WTC11 (cell line): ENCODE data around the gene UTS2B. TPM values are rescaled to one million over a fixed set of nuclear protein-coding genes. Genes with fewer than 3 reads are reported as not detected.

Experiments used
- ATAC-seq: fragments of 200-7000 bp; cut with Tn5 transposase; 2 replicates; pipeline ENCODE4 v1.10.0; 2021; ENCODE audit warnings: mild to moderate bottlenecking, moderate library complexity
- CTCF ChIA-PET: fragments of 300-600 bp; sonication (Branson Sonifier 250); formaldehyde crosslinking; loops from one replicate; lab custom pipeline; 2021; ENCODE audit warnings: antibody characterized with exemption; lab: Charles Lee
- POLR2A ChIA-PET: fragments of 350-600 bp; sonication (Branson Sonifier 250); formaldehyde crosslinking; loops from one replicate; lab custom pipeline; 2021; ENCODE audit warnings: antibody characterized with exemption; lab: Charles Lee
- DNase-seq: peaks from one replicate; pipeline ENCODE4 v3.0.0; 2021; ENCODE audit warnings: low spot score
- H3K27ac Mint-ChIP-seq: 2 replicates; pipeline ENCODE4 v1.8.0; 2021; ENCODE audit warnings: mixed read lengths
- H3K27me3 Mint-ChIP-seq: 2 replicates; pipeline ENCODE4 v1.8.0; 2021; ENCODE audit warnings: low read depth, mild to moderate bottlenecking, moderate library complexity, mixed read lengths
- H3K36me3 Mint-ChIP-seq: 2 replicates; pipeline ENCODE4 v1.8.0; 2021; ENCODE audit warnings: mixed read lengths
- H3K4me1 Mint-ChIP-seq: 2 replicates; pipeline ENCODE4 v1.8.0; 2022; ENCODE audit warnings: mixed read lengths
- H3K4me3 Mint-ChIP-seq: 2 replicates; pipeline ENCODE4 v1.8.0; 2021; ENCODE audit warnings: mild to moderate bottlenecking, moderate library complexity, mixed read lengths
- H3K9me3 Mint-ChIP-seq: 2 replicates; pipeline ENCODE4 v1.8.0; 2021; ENCODE audit warnings: mixed read lengths
- FOXK1 ChIP-seq: sonication (generic); formaldehyde crosslinking; IDR thresholded peaks from 2 replicates; pipeline ENCODE4 v1.8.0; 2022; ENCODE audit warnings: mild to moderate bottlenecking, moderate library complexity, missing genetic modification reagents
- FOXP1 ChIP-seq: sonication (generic); formaldehyde crosslinking; IDR thresholded peaks from 2 replicates; pipeline ENCODE4 v1.8.0; 2022; ENCODE audit warnings: missing genetic modification reagents, mild to moderate bottlenecking, moderate library complexity, borderline replicate concordance
- HMGA2 ChIP-seq: fragments of 250-450 bp; sonication (Bioruptor Pico); IDR thresholded peaks from 2 replicates; pipeline ENCODE4 v1.4.0; 2021; ENCODE audit warnings: mild to moderate bottlenecking, moderate library complexity
- JAZF1 ChIP-seq: fragments of 250-450 bp; sonication (Bioruptor Pico); IDR thresholded peaks from 2 replicates; pipeline ENCODE4 v1.9.0; 2021; ENCODE audit warnings: moderate library complexity, mild to moderate bottlenecking, inconsistent platforms
- MYBL2 ChIP-seq: sonication (generic); formaldehyde crosslinking; IDR thresholded peaks from 2 replicates; pipeline ENCODE4 v1.8.1; 2023; ENCODE audit warnings: mild to moderate bottlenecking, moderate library complexity, missing genetic modification reagents
- NFATC4 ChIP-seq: fragments of 250-450 bp; sonication (Bioruptor Pico); IDR thresholded peaks from 2 replicates; pipeline ENCODE4 v1.9.0; 2021; ENCODE audit warnings: mild to moderate bottlenecking
- NR1H2 ChIP-seq: sonication (generic); formaldehyde crosslinking; IDR thresholded peaks from 2 replicates; pipeline ENCODE4 v1.9.0; 2021; ENCODE audit warnings: mild to moderate bottlenecking, moderate library complexity, missing genetic modification reagents
- NR2C2 ChIP-seq: sonication (generic); formaldehyde crosslinking; IDR thresholded peaks from 2 replicates; pipeline ENCODE4 v1.8.0; 2022; ENCODE audit warnings: mild to moderate bottlenecking, missing genetic modification reagents
- OVOL2 ChIP-seq: fragments of 250-450 bp; sonication (Bioruptor Pico); IDR thresholded peaks from 2 replicates; pipeline ENCODE4 v1.9.0; 2021; ENCODE audit warnings: mild to moderate bottlenecking, borderline replicate concordance
- RORB ChIP-seq: fragments of 250-450 bp; sonication (Bioruptor Pico); IDR thresholded peaks from 2 replicates; pipeline ENCODE4 v1.9.0; 2021; ENCODE audit warnings: mild to moderate bottlenecking
- ZBTB21 ChIP-seq: sonication (generic); formaldehyde crosslinking; IDR thresholded peaks from 2 replicates; pipeline ENCODE4 v1.8.1; 2023; ENCODE audit warnings: mild to moderate bottlenecking, missing genetic modification reagents, borderline replicate concordance
- total RNA-seq: library from RNA; stranded (reverse); gene quantifications from 3 replicates; pipeline ENCODE4 v1.2.3, GENCODE V29; 2021
- TF ChIP-seq, protein P1 (sequence below): sonication (generic); formaldehyde crosslinking; IDR thresholded peaks from 2 replicates; pipeline ENCODE4 v1.8.1; 2022; ENCODE audit warnings: mild to moderate bottlenecking, moderate library complexity, missing genetic modification reagents
- TF ChIP-seq, protein P2 (sequence below): fragments of 250-450 bp; sonication (Bioruptor Pico); IDR thresholded peaks from 2 replicates; pipeline ENCODE4 v2.1.2; 2022; ENCODE audit warnings: mild to moderate bottlenecking, moderate library complexity
- TF ChIP-seq, protein P3 (sequence below): sonication (generic); formaldehyde crosslinking; IDR thresholded peaks from 2 replicates; pipeline ENCODE4 v1.8.1; 2023; ENCODE audit warnings: mild to moderate bottlenecking, missing genetic modification reagents
- TF ChIP-seq, protein P4 (sequence below): sonication (generic); formaldehyde crosslinking; IDR thresholded peaks from 2 replicates; pipeline ENCODE4 v1.8.0; 2022; ENCODE audit warnings: mild to moderate bottlenecking, missing genetic modification reagents
- TF ChIP-seq, protein P5 (sequence below): sonication (generic); formaldehyde crosslinking; IDR thresholded peaks from 2 replicates; pipeline ENCODE4 v1.8.1; 2023; ENCODE audit warnings: mild to moderate bottlenecking, missing genetic modification reagents
- TF ChIP-seq, protein P6 (sequence below): fragments of 250-450 bp; sonication (Bioruptor Pico); IDR thresholded peaks from 2 replicates; pipeline ENCODE4 v1.9.0; 2021; ENCODE audit warnings: mild to moderate bottlenecking
- TF ChIP-seq, protein P7 (sequence below): sonication (generic); formaldehyde crosslinking; IDR thresholded peaks from 2 replicates; pipeline ENCODE4 v1.8.0; 2023; ENCODE audit warnings: mild to moderate bottlenecking, missing genetic modification reagents

The UTS2B gene
- total RNA-seq, 1 experiment from 2014 or later: not detected

DNA sequence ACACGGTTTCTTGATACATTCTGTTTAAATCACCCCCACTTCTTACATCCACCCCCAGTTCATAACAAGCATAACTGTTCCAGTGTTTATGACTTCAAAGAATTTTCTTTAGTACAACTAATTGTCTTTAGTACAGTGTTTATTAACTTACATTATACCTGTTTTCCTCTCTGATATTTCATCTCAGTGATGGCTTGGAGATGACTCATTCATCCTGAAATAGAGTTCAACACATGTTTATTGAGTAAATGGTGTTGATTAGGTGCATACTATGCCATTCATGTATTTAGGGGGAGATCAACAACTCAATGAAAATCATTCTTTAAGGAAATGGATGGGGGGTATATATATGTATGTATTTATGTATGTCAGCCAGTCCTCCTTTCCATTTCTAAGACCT, 21.7 kb upstream of the UTS2B start (continued):
- TF ChIP-seq HMGA2 (CRISPR knock-in tag) (no peak), OVOL2 (no peak), NFATC4 (CRISPR knock-in tag) (no peak)

DNA sequence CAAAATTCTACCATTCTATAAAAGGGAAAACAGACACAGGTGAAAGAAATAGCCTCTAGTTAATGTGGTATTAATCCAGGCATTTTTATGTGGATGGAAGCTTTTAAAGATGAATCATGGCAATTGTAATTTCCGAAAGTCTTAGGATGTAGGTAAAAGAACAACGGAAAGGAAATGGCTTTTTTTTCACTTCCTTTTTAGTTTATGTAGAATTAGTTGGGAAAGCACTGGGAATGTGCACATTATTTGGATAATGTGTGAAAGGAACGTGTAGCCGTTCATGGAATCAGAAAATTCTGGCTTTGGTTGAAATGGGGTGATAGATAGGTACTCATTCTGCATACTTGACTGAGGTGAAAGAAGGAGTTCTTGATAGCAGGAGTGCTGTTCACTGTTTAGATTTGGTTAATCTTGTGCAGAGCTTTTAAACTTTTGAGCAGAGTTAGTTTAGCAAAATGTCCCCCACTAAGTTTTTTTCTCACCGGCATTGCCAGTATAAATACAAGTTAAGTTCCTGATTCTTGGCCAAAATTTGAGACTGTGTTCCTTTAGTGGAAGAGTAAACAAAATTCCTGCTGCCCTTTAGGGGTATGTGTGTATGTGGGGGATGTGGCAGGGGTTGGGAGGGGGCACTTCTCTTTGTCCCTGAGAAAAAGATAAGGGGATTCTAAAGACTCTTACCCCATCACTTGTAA, 20.2 kb upstream of the UTS2B start:
- no peak overlapping the region for H3K4me3 Mint-ChIP-seq
- H3K27me3 Mint-ChIP-seq: no peaks in the 10 kb centered on the region
- POLR2A ChIA-PET: no interaction called here
- DNase-seq (no peak), ATAC-seq (no peak)
- H3K36me3 Mint-ChIP-seq: no peaks in the 10 kb centered on the region
- peak overlapping the region; percentile 39 for H3K27ac Mint-ChIP-seq
- CTCF ChIA-PET: no interaction called here
- peaks cover 36% of the 10 kb centered on the region for H3K4me1 Mint-ChIP-seq
- no peaks in the 10 kb centered on the region for H3K9me3 Mint-ChIP-seq
- no peak for TF ChIP-seq NR2C2 (CRISPR knock-in tag)
- no peak for TF ChIP-seq JAZF1 (CRISPR knock-in tag)
- no peak for TF ChIP-seq RORB (CRISPR knock-in tag)
- TF ChIP-seq MYBL2: no peak
- TF ChIP-seq, protein P1, sequence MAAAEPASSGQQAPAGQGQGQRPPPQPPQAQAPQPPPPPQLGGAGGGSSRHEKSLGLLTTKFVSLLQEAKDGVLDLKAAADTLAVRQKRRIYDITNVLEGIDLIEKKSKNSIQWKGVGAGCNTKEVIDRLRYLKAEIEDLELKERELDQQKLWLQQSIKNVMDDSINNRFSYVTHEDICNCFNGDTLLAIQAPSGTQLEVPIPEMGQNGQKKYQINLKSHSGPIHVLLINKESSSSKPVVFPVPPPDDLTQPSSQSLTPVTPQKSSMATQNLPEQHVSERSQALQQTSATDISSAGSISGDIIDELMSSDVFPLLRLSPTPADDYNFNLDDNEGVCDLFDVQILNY (CRISPR knock-in tag): no peak
- no peak for TF ChIP-seq FOXP1
- TF ChIP-seq, protein P2, sequence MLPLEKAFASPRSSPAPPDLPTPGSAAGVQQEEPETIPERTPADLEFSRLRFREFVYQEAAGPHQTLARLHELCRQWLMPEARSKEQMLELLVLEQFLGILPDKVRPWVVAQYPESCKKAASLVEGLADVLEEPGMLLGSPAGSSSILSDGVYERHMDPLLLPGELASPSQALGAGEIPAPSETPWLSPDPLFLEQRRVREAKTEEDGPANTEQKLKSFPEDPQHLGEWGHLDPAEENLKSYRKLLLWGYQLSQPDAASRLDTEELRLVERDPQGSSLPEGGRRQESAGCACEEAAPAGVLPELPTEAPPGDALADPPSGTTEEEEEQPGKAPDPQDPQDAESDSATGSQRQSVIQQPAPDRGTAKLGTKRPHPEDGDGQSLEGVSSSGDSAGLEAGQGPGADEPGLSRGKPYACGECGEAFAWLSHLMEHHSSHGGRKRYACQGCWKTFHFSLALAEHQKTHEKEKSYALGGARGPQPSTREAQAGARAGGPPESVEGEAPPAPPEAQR (CRISPR knock-in tag): no peak
- TF ChIP-seq, protein P3, sequence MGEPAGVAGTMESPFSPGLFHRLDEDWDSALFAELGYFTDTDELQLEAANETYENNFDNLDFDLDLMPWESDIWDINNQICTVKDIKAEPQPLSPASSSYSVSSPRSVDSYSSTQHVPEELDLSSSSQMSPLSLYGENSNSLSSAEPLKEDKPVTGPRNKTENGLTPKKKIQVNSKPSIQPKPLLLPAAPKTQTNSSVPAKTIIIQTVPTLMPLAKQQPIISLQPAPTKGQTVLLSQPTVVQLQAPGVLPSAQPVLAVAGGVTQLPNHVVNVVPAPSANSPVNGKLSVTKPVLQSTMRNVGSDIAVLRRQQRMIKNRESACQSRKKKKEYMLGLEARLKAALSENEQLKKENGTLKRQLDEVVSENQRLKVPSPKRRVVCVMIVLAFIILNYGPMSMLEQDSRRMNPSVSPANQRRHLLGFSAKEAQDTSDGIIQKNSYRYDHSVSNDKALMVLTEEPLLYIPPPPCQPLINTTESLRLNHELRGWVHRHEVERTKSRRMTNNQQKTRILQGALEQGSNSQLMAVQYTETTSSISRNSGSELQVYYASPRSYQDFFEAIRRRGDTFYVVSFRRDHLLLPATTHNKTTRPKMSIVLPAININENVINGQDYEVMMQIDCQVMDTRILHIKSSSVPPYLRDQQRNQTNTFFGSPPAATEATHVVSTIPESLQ (CRISPR knock-in tag): no peak

DNA sequence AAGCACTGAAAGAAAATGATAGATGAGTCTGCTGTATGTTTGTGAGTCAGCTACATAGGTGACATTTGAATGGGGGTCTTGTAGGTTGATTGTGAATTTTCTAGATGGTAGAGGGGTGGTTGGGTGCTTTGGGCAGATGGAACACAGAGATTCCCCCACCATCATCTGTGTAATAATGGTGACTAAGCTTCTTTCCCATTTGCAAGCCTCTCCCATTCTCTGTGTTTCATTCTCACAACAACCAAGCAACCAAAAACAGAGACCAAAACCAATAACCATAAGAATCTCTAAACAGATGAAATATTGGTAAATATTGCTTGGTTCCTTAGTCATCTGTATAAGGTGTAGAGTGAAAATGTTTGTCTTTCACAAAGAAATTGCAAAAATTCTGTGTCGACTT, 17.8 kb upstream of the UTS2B start:
- no peak for ATAC-seq

More for the DNA sequence above, 17.8 kb upstream of the UTS2B start:
- CTCF ChIA-PET: no interaction called here
- TF ChIP-seq, protein P4, sequence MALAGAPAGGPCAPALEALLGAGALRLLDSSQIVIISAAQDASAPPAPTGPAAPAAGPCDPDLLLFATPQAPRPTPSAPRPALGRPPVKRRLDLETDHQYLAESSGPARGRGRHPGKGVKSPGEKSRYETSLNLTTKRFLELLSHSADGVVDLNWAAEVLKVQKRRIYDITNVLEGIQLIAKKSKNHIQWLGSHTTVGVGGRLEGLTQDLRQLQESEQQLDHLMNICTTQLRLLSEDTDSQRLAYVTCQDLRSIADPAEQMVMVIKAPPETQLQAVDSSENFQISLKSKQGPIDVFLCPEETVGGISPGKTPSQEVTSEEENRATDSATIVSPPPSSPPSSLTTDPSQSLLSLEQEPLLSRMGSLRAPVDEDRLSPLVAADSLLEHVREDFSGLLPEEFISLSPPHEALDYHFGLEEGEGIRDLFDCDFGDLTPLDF (CRISPR knock-in tag): no peak
- TF ChIP-seq, protein P5, sequence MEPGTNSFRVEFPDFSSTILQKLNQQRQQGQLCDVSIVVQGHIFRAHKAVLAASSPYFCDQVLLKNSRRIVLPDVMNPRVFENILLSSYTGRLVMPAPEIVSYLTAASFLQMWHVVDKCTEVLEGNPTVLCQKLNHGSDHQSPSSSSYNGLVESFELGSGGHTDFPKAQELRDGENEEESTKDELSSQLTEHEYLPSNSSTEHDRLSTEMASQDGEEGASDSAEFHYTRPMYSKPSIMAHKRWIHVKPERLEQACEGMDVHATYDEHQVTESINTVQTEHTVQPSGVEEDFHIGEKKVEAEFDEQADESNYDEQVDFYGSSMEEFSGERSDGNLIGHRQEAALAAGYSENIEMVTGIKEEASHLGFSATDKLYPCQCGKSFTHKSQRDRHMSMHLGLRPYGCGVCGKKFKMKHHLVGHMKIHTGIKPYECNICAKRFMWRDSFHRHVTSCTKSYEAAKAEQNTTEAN (CRISPR knock-in tag): no peak
- TF ChIP-seq NR1H2: no peak
- TF ChIP-seq ZBTB21 (CRISPR knock-in tag): no peak
- TF ChIP-seq, protein P6, sequence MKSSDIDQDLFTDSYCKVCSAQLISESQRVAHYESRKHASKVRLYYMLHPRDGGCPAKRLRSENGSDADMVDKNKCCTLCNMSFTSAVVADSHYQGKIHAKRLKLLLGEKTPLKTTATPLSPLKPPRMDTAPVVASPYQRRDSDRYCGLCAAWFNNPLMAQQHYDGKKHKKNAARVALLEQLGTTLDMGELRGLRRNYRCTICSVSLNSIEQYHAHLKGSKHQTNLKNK (CRISPR knock-in tag): no peak
- TF ChIP-seq FOXK1: no peak
- TF ChIP-seq, protein P7, sequence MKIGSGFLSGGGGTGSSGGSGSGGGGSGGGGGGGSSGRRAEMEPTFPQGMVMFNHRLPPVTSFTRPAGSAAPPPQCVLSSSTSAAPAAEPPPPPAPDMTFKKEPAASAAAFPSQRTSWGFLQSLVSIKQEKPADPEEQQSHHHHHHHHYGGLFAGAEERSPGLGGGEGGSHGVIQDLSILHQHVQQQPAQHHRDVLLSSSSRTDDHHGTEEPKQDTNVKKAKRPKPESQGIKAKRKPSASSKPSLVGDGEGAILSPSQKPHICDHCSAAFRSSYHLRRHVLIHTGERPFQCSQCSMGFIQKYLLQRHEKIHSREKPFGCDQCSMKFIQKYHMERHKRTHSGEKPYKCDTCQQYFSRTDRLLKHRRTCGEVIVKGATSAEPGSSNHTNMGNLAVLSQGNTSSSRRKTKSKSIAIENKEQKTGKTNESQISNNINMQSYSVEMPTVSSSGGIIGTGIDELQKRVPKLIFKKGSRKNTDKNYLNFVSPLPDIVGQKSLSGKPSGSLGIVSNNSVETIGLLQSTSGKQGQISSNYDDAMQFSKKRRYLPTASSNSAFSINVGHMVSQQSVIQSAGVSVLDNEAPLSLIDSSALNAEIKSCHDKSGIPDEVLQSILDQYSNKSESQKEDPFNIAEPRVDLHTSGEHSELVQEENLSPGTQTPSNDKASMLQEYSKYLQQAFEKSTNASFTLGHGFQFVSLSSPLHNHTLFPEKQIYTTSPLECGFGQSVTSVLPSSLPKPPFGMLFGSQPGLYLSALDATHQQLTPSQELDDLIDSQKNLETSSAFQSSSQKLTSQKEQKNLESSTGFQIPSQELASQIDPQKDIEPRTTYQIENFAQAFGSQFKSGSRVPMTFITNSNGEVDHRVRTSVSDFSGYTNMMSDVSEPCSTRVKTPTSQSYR (CRISPR knock-in tag): no peak
- Mint-ChIP-seq H3K9me3 (no peaks in the 10 kb centered on the region), H3K36me3 (no peaks in the 10 kb centered on the region), H3K27ac (no peak overlapping the region), H3K4me3 (no peak overlapping the region), H3K27me3 (no peaks in the 10 kb centered on the region), H3K4me1 (peaks cover 41% of the 10 kb centered on the region)
- POLR2A ChIA-PET: no interaction called here
- DNase-seq: no peak
